Measurements from ENCODE around the gene HSPB8. TPM values are rescaled to one million over a fixed set of nuclear protein-coding genes. Genes with fewer than 3 reads are reported as not detected.
A peak's percentile ranks its signal among the peaks of the same experiment; 100 is the strongest.
"Not testable (repeated sequence)": the region's sequence is repeated elsewhere in the genome, so short reads cannot be mapped to it uniquely, and the experiment has no call there.

Gene HSPB8
- total RNA-seq, 3 donors from 2014 or later: 4.7 to 232 (median 10.4) TPM

DNA sequence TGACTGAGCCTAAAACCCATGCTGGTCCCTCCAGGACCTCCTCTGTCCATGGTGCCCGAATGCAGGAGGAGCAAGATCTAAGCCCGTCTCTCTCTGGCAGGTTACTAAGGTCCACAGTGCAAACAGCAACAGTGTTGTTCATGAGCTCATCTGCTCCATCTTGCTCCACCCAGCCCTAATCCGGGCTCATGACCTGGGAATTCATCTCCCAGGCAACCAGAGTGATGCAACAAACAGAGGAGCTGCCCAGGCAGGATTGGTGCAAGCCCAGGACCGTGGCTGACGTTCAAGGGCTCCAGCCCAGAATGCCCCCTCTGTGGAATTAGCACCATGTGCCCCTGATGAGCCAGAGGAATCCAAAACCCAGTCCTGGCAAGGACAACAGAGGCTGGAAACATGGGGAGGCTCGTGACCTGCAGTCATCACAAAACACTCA, 29.9 kb downstream of the HSPB8 start:
- intact Hi-C loops (cut with DNase I, micrococcal nuclease): no loop called here
- TF ChIP-seq, protein P1, sequence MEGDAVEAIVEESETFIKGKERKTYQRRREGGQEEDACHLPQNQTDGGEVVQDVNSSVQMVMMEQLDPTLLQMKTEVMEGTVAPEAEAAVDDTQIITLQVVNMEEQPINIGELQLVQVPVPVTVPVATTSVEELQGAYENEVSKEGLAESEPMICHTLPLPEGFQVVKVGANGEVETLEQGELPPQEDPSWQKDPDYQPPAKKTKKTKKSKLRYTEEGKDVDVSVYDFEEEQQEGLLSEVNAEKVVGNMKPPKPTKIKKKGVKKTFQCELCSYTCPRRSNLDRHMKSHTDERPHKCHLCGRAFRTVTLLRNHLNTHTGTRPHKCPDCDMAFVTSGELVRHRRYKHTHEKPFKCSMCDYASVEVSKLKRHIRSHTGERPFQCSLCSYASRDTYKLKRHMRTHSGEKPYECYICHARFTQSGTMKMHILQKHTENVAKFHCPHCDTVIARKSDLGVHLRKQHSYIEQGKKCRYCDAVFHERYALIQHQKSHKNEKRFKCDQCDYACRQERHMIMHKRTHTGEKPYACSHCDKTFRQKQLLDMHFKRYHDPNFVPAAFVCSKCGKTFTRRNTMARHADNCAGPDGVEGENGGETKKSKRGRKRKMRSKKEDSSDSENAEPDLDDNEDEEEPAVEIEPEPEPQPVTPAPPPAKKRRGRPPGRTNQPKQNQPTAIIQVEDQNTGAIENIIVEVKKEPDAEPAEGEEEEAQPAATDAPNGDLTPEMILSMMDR (IDR thresholded peaks at IDR 0.05): no peak
- no peaks in the 10 kb centered on the region for H3K36me3 ChIP-seq (ENCODE audit: low read depth)
- H3K9me3 ChIP-seq: no peaks in the 10 kb centered on the region
- H3K4me1 ChIP-seq (ENCODE audit: low read depth): no peaks in the 10 kb centered on the region
- ATAC-seq: peak; percentile 72
- H3K4me3 ChIP-seq: no peak overlapping the region
- peak; percentile 39 to 64 (median 40) for DNase-seq

DNA sequence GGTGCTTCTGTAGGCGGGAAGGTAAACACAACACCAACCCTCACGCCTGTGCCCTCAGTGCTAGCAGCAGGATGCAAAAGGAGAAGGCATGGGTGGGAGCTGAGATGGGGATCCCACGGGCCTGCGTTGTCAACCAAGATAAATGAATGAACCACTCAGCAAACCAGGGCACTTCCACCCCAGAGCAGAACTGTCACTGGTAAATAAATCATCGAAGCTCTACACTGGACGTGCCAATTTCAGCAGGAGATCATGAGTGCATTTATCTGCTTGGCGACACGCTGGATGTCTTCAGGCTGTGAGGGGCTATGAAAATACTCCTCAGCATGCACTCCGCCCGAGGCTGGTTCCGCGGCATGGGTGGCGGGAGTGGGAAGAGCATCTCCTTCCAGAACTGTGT, 33.2 kb downstream of the HSPB8 start:
- Histone ChIP-seq H3K4me1 (ENCODE audit: low read depth) (no peaks in the 10 kb centered on the region), H3K9me3 (no peaks in the 10 kb centered on the region), H3K36me3 (ENCODE audit: low read depth) (no peaks in the 10 kb centered on the region), H3K4me3 (no peak overlapping the region)
- ATAC-seq: no peak
- TF ChIP-seq, protein P1 (IDR thresholded peaks at IDR 0.05): no peak
- intact Hi-C loops (cut with DNase I, micrococcal nuclease): no loop called here
- DNase-seq: no peak

DNA sequence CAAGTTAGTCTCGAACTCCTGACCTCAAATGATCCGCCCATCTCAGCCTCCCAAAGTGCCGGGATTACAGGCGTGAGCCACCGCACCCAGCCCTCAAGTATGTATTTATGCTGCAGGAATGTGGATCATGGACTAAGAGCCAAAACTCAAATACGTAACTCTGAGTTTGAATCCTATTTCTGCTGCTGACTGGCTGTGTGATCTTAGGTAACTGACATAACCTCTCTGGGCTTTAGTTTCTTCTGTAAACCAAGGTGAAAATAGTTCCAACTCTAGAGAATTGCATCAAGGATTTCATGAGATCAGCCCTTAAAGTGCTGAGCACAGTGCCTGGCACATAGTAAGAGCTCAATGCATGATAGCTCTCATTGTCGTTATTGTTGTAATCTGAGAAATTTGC, 37.4 kb downstream of the HSPB8 start:
- TF ChIP-seq, protein P1 (IDR thresholded peaks at IDR 0.05): no peak
- intact Hi-C loops (cut with DNase I, micrococcal nuclease): no loop called here
- Histone ChIP-seq H3K36me3 (ENCODE audit: low read depth) (no peaks in the 10 kb centered on the region), H3K4me3 (no peak overlapping the region), H3K4me1 (ENCODE audit: low read depth) (no peaks in the 10 kb centered on the region), H3K9me3 (no peaks in the 10 kb centered on the region)
- DNase-seq (no peak), ATAC-seq (no peak)

DNA sequence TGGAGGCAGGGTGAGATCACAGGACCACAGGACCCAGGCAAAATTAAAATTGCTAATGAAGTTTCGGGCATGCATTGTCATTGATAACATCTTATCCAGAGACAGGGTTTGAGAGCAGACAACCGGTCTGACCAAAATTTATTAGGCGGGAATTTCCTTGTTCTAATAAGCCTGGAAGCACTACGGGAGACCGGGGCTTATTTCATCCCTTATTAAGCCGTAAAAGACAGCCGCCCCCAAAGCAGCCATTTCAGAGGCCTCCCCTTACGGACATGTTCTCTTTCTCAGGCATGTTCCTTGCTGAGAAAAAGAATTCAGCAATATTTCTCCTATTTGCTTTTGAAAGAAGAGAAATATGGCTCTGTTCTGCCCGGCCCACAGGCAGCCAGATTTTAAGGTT, 40.1 kb downstream of the HSPB8 start:
- H3K4me1 ChIP-seq (ENCODE audit: low read depth); H3K36me3 ChIP-seq (ENCODE audit: low read depth); intact Hi-C loops (cut with DNase I, micrococcal nuclease); DNase-seq; H3K9me3 ChIP-seq; ATAC-seq; H3K4me3 ChIP-seq: not testable (repeated sequence)

DNA sequence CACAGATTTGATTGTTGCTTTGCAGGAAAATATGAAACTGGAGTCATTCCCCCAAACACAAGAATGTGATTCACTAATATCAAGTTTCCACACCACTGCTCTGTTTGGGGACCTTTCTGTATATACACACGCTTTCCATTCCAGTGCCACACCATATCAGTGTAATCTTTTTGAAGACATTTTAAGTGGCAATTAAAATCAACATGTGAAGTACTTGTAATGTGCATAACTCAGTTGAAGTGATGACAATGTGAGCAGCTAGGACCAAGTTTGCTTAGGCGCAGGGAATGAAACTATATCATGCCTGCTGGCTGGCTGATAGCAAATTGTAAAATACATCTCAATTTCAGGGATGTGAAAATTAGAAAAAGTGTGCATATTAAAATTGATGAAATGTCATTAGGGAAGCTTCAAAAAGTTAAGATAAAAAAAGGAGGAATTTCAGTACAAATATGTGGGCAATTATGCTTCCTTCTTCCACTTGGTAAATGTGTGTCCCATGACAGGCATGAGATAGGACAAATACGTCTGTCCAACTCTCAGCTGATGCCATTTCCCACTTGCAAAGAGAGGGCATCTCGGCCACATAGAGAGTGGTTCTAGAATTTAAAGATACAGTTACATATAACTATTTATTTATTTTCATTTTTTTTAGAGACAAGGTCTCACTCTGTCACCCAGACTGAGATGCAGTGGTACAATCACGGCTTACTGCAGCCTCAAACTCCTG, 43.7 kb downstream of the HSPB8 start:
- TF ChIP-seq, protein P1 (IDR thresholded peaks at IDR 0.05): no peak
- Histone ChIP-seq H3K4me3 (no peak overlapping the region), H3K9me3 (no peaks in the 10 kb centered on the region), H3K4me1 (ENCODE audit: low read depth) (no peaks in the 10 kb centered on the region), H3K36me3 (ENCODE audit: low read depth) (no peaks in the 10 kb centered on the region)
- intact Hi-C loops (cut with DNase I, micrococcal nuclease): no loop called here
- DNase-seq (no peak), ATAC-seq (no peak)

DNA sequence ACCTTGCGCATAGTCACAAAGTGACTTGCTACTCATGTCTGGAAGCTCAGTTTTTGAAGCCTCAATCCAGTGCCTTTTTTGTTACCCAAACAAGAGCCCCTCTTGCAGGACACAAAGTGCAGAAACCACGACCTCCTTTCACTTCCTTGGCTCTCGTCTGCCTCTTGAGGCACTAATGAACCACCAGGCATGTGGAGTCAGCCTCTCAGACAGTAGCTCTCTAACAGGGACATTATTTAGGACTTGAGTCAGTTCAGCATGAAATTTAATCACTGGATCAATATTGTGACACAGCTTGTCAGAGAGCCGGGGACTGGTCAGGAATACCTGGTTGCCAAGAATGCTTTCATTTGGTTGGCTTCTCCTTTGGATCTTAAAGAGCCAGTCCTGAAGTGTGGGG, 46.7 kb downstream of the HSPB8 start:
- Histone ChIP-seq H3K36me3 (ENCODE audit: low read depth) (no peaks in the 10 kb centered on the region), H3K4me1 (ENCODE audit: low read depth) (no peaks in the 10 kb centered on the region), H3K9me3 (no peaks in the 10 kb centered on the region), H3K4me3 (no peak overlapping the region)
- ATAC-seq (no peak), DNase-seq (no peak)
- TF ChIP-seq, protein P1 (IDR thresholded peaks at IDR 0.05): no peak
- intact Hi-C loops (cut with DNase I, micrococcal nuclease): no loop called here

All from mucosa of descending colon (tissue), 3 donors.